B cell (primary cell): ENCODE data around the gene IFT27. TPM values are rescaled to one million over a fixed set of nuclear protein-coding genes. Genes with fewer than 3 reads are reported as not detected.
A peak's percentile ranks its signal among the peaks of the same experiment; 100 is the strongest.

Experiments used
- ATAC-seq: fragments of 200-7000 bp; cut with Tn5 transposase; one replicate; pipeline ENCODE4 v1.10.0; 2021; ENCODE audit warnings: low read depth, mild to moderate bottlenecking, moderate number of reproducible peaks, moderate library complexity
- CTCF ChIA-PET: fragments of 350-600 bp; sonication (Branson Sonifier 250); formaldehyde crosslinking; loops from one replicate; lab custom pipeline; 2021; ENCODE audit warnings: antibody characterized with exemption, inconsistent platforms; lab: Charles Lee
- POLR2A ChIA-PET: fragments of 350-600 bp; sonication (Branson Sonifier 250); formaldehyde crosslinking; loops from one replicate; lab custom pipeline; 2021; ENCODE audit warnings: antibody characterized with exemption; lab: Charles Lee
- DNase-seq: peaks from one replicate; pipeline ENCODE4 v3.0.0; 2013
- H2AFZ ChIP-seq: 2 replicates; pipeline ENCODE4 v1.6.1; 2012; ENCODE audit warnings: mild to moderate bottlenecking, low read depth, low read length; ENCODE audit not compliant: insufficient read depth, poor library complexity, severe bottlenecking
- H3K27ac ChIP-seq, 2 donors: 1 replicate in 1 of 2; 2 replicates in 1 of 2; pipeline ENCODE4 v1.5.1; 2012 to 2013; ENCODE audit warnings: low read length in 2 of 2, mild to moderate bottlenecking in 2 of 2, moderate library complexity in 1 of 2
- H3K27me3 ChIP-seq, 4 experiments: fragments of 200-600 bp in 1 of 4; sonication (generic) in 1 of 4; replicated peaks in 1 of 4; 1 replicate in 2 of 4; 2 replicates in 2 of 4; pipeline versions ENCODE4 v1.6.1 to v1.7.0; 2013 to 2016; ENCODE audit warnings: low read length in 3 of 4, mild to moderate bottlenecking in 2 of 4, mixed read lengths in 1 of 4, moderate library complexity in 1 of 4; ENCODE audit not compliant: insufficient read depth in 4 of 4, control insufficient read depth in 3 of 4; ENCODE audit errors: control extremely low read depth in 1 of 4
- H3K36me3 ChIP-seq, 2 experiments: replicated peaks in 1 of 2; 1 replicate in 1 of 2; 2 replicates in 1 of 2; pipeline versions ENCODE4 v1.6.1 to v1.7.1; 2013; ENCODE audit warnings: low read length in 1 of 2; ENCODE audit not compliant: insufficient read depth in 2 of 2, control insufficient read depth in 1 of 2; ENCODE audit errors: control extremely low read depth in 1 of 2, extremely low read depth in 1 of 2
- H3K4me1 ChIP-seq, 2 donors: fragments of 200-600 bp in 1 of 2; sonication (generic) in 1 of 2; 1 replicate in 1 of 2; 2 replicates in 1 of 2; pipeline versions ENCODE4 v1.5.1 to v1.6.1; 2013 to 2017; ENCODE audit warnings: low read length in 2 of 2; ENCODE audit not compliant: control insufficient read depth in 2 of 2, insufficient read depth in 2 of 2
- H3K4me2 ChIP-seq: replicated peaks from 2 replicates; pipeline ENCODE3; 2012; ENCODE audit warnings: mild to moderate bottlenecking, low read depth, low read length; ENCODE audit not compliant: poor library complexity, severe bottlenecking
- H3K4me3 ChIP-seq, 5 experiments: fragments of 200-600 bp in 1 of 5; sonication (generic) in 1 of 5; 1 replicate in 3 of 5; 2 replicates in 2 of 5; pipeline versions ENCODE4 v1.5.1 to v1.7.0; 2011 to 2016; ENCODE audit warnings: low read length in 4 of 5, mild to moderate bottlenecking in 4 of 5, low read depth in 2 of 5, control low read depth in 1 of 5, moderate library complexity in 1 of 5; ENCODE audit not compliant: insufficient read depth in 1 of 5; ENCODE audit errors: control extremely low read depth in 1 of 5, extremely low read depth in 1 of 5
- H3K79me2 ChIP-seq: fragments of 200-600 bp; sonication (generic); one replicate; pipeline ENCODE4 v1.6.0; 2016; ENCODE audit warnings: low read length; ENCODE audit not compliant: control insufficient read depth, insufficient read depth
- H3K9ac ChIP-seq: fragments of 200-600 bp; sonication (generic); 2 replicates; pipeline ENCODE4 v1.6.1; 2017; ENCODE audit warnings: mild to moderate bottlenecking, low read length, moderate library complexity
- H3K9me3 ChIP-seq, 3 donors: one replicate each; pipeline versions ENCODE4 v1.6.1 to v1.7.1; 2013; ENCODE audit warnings: low read length in 2 of 3; ENCODE audit not compliant: control insufficient read depth in 2 of 3, insufficient read depth in 1 of 3; ENCODE audit errors: control extremely low read depth in 1 of 3
- H4K20me1 ChIP-seq: 2 replicates; pipeline ENCODE4 v1.6.0; 2012; ENCODE audit warnings: mild to moderate bottlenecking, low read length; ENCODE audit not compliant: insufficient read depth, control insufficient read depth, poor library complexity, severe bottlenecking
- H3K27ac Mint-ChIP-seq: one replicate; pipeline ENCODE4 v1.8.0; 2021; ENCODE audit warnings: mixed read lengths
- H3K27me3 Mint-ChIP-seq: one replicate; pipeline ENCODE4 v1.8.0; 2021; ENCODE audit warnings: mixed read lengths
- H3K4me1 Mint-ChIP-seq: one replicate; pipeline ENCODE4 v1.8.0; 2021; ENCODE audit warnings: mixed read lengths
- H3K4me3 Mint-ChIP-seq: one replicate; pipeline ENCODE4 v1.8.0; 2021; ENCODE audit warnings: mixed read lengths
- H3K9me3 Mint-ChIP-seq: one replicate; pipeline ENCODE4 v1.8.0; 2022; ENCODE audit warnings: mixed read lengths; ENCODE audit not compliant: insufficient read depth
- CTCF ChIP-seq: fragments of 200-600 bp; IDR thresholded peaks from one replicate; pipeline ENCODE4 v1.8.0; 2022; ENCODE audit warnings: antibody characterized with exemption, mild to moderate bottlenecking
- EZH2 ChIP-seq: IDR thresholded peaks from 2 replicates; pipeline ENCODE4 v1.6.1; 2012; ENCODE audit warnings: borderline replicate concordance, low read depth, mild to moderate bottlenecking, moderate library complexity, low read length; ENCODE audit not compliant: insufficient read depth, poor library complexity, severe bottlenecking
- WGBS: methylation state at CpG from one replicate; pipeline ENCODE4 v1.1.5; 2013; ENCODE audit warnings: missing lambda C conversion rate; ENCODE audit not compliant: insufficient coverage; 5-methylcytosine and 5-hydroxymethylcytosine counted together
- intact Hi-C: fragments of 100-400 bp; cut with micrococcal nuclease; formaldehyde crosslinking; loops from one replicate; pipeline ENCODE4 v1.10.0; 2022
- polyA plus RNA-seq: library from polyadenylated mRNA; depleted of rRNA; stranded (reverse); fragments of >200 nt; gene quantifications from 2 replicates; pipeline ENCODE4 v1.2.3, GENCODE V29; 2012
- total RNA-seq, 2 donors: library from RNA; stranded (reverse); fragments of 120-200 nt in 1 of 2; gene quantifications; 1 replicate in 1 of 2; 2 replicates in 1 of 2; pipeline versions ENCODE4 v1.2.3 to v1.2.4, GENCODE V29; 2013 to 2022

The IFT27 gene
- total and polyA plus RNA-seq, 2 donors (not counting 1 experiment from before 2014, with no cell fraction given) = 17.1 to 42.8 TPM

- Mint-ChIP-seq H3K4me1 (no peaks in the 10 kb centered on the region), H3K4me3 (no peak overlapping the region), H3K9me3 (no peaks in the 10 kb centered on the region), H3K27ac (no peak overlapping the region), H3K27me3 (peaks cover 25% of the 10 kb centered on the region)
- H3K79me2 ChIP-seq = no peaks in the 10 kb centered on the region
- H3K9ac ChIP-seq = no peak overlapping the region
- POLR2A ChIA-PET = interaction anchor here (1.2 kb wide), 2 partner anchors 18 to 19 kb away, joined by 3 to 4 read pairs; partner anchors contain the start of gene IFT27
- H3K27me3 ChIP-seq = peaks cover 0 to 25% (median 4%) of the 10 kb centered on the region in 4 experiments
- CTCF ChIA-PET = interaction anchor here (0.6 to 3.9 kb wide), 21 partner anchors 11 to 503 kb away, joined by 3 to 62 read pairs (median 7); partner anchors contain the start of genes IFT27 and NCF4
- ATAC-seq (no peak), DNase-seq (peak; percentile 26)
- H4K20me1 ChIP-seq = no peaks in the 10 kb centered on the region
- H3K36me3 ChIP-seq = peaks cover 0 to 3% of the 10 kb centered on the region in 2 experiments
- 67% methylated on average over 25 of the region's 28 CpGs for WGBS
- peaks cover 0 to 2% (median 0%) of the 10 kb centered on the region in 3 donors for H3K9me3 ChIP-seq
- no peaks in the 10 kb centered on the region for H3K4me1 ChIP-seq
- H2AFZ ChIP-seq = no peak overlapping the region
- intact Hi-C loops = loop anchor here (1.0 kb wide), 1 partner anchor 25 kb away; no protein-coding TSS in a partner anchor
- H3K4me2 ChIP-seq = no peak overlapping the region
- no peak overlapping the region for H3K4me3 ChIP-seq
- no peak overlapping the region for H3K27ac ChIP-seq
- TF ChIP-seq EZH2 (no peak), CTCF (no peak)
Measured at GRCh38 chr22:36756746-36757655, 18.9 kb downstream of the IFT27 start.
